Activated CD8-positive, alpha-beta memory T cell treated with anti-CD3 and anti-CD28 coated beads for 24 hours (primary cell): ENCODE results near the gene PDE4D.
"Not testable (repeated sequence)": the region's sequence is repeated elsewhere in the genome, so short reads cannot be mapped to it uniquely, and the experiment has no call there.

Source experiments
- DNase-seq: peaks from one replicate; pipeline ENCODE4 v3.0.0-alpha.2; 2020

The PDE4D gene

GRCh38 chr5:59088546-59088945 is 805.0 kb downstream of the PDE4D start:
- no peak for DNase-seq

DNA sequence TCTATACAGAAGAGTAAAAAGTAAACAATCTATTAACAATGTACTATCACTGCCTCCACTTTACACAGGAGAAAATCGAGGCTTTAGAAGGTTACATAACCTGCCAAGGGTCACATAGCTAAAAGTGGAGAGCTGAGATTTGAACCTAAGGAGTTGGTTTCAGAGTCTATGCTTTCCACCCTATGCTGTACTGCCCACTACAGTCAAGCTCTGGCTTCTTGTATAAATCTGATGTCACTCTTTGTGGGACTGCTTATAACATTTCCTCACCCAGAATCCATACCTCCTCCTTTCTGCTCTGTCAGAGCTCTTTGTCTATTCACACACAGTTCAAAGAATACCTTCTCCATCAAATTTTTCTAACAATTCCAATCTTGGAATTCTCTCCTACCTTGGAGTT is 807.5 kb downstream of the PDE4D start:
- no peak for DNase-seq

GRCh38 chr5:59081693-59082092 is 811.8 kb downstream of the PDE4D start:
- DNase-seq = no peak

DNA sequence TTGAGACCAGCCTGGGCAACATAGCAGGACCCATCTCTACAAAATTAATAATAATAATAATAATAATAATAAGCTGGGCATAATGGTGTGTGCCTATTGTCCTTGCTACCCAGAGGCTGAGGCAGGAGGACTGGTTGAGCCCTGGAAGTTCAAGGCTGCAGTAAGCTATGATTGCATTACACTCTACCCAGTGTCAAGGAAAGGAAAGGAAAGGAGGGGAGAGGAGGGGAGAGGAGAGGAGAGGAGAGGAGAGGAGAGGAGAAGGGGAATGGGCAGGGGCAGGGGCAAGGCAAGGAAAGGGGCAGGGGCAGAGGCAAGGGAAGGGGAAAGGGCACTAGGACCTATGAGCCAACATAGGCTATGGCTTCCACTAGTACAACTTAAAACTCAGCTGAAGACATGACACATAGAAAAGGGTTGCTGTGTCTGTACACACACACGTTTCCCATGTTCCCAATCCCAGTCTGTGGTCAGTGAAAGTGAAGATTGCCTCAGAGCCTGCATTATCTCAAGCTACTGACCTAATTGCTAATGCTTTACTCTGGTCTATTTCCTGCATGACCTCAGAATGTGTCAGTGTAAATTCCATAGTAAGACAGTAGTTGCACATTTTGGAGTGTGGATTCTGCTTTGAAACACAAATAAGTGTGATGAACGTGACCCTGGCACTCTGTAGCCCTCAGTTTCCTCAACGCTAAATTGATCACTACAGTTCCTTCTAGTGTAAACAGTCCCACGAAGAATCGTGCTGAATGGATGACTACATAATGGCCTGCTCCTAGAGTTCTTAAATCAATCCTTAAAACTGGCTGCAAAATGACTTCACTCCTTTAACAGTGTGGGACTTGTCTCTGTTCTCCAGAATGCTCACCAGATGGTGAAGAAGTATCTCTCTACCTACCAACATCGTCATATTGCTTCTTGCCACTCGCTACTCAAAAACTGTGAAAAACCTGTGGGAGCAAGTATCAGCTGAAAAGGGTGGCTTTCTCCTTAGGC is 813.6 kb downstream of the PDE4D start:
- DNase-seq = no peak

- DNase-seq = no peak
Measured at GRCh38 chr5:59071755-59072549, 821.6 kb downstream of the PDE4D start.

DNA sequence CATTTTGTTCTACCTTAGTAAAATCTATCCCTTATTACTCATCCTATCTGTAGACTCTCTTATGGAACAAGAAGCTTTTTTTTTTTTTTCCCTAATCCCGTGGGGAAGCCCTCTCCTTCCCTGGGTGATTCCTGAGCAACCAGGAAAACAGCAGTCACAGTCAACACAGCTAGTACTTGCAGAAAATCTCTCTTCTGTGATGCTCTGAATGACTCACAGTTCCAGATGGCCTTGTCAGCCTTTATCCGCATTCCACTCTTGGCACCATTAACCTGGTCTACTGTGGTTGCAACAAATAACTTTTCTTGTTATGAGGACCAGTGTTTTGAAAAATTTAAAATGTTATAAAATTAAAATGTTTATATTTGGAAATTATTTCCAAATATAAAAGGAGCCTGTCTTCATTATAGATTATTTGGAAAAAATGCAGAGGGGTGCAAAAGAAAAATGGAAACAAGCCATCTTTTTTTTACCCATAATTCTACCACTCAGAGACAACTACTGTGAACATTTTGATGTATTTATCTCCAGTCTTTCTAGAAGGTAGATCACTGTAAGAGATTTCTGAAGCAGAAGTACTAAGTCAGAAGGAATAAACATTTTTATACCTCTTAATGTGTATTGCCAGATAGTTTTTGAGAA is 824.0 kb downstream of the PDE4D start:
- no peak for DNase-seq

DNA sequence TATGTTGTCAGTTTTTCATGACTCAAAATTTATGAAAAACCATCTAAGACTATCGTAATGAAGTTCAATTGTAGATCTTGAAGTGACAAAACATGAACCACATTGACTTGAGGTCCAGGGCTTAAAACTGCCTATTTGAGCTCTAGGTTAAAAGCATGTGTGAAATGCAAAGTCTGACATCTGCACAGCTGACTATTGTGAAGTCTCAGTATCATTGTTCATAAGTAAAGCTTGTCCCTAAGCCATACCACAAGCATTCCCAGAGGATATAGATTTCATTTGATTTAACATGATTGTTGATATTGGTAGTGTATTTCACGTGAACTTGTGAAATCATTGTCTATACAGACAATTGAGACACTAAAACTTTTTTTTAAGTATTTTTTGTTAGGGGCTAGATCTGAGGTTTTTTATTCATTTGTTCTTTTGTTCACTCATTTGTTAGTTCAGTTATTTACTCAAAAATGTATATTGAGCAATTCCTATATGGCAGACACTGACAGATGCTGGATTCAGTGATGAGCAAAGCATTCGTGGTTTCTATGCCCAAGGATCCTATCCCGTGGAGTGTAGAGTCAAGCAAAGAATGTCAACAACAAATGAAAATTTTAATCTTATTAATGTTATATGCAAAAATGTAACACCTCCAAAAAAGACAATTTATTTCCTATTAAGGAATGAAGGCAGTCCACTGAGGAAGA is 825.4 kb downstream of the PDE4D start:
- no peak for DNase-seq

- no peak for DNase-seq
Measured at GRCh38 chr5:59066367-59067163, 827.0 kb downstream of the PDE4D start.

- DNase-seq = no peak
Measured at GRCh38 chr5:59065554-59065953, 828.0 kb downstream of the PDE4D start.

DNA sequence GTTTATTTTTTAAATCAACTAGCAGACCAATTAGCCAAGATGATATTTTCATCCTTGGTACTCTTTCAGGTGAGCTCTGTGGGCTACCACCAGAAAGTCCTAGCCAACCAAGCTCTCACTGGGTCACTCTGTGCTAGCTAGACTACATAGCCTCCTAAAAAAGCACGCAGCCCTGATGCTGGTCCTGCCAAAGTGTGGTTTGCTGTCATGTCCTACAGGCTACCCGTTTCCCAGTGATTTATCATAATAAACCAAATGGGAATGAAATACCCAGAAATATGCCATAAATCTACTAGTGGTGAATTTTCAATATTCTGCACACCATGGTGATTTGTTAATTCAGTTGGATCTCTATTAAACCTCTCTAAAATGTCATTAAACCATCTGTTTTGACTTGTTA is 829.2 kb downstream of the PDE4D start:
- DNase-seq = no peak

DNA sequence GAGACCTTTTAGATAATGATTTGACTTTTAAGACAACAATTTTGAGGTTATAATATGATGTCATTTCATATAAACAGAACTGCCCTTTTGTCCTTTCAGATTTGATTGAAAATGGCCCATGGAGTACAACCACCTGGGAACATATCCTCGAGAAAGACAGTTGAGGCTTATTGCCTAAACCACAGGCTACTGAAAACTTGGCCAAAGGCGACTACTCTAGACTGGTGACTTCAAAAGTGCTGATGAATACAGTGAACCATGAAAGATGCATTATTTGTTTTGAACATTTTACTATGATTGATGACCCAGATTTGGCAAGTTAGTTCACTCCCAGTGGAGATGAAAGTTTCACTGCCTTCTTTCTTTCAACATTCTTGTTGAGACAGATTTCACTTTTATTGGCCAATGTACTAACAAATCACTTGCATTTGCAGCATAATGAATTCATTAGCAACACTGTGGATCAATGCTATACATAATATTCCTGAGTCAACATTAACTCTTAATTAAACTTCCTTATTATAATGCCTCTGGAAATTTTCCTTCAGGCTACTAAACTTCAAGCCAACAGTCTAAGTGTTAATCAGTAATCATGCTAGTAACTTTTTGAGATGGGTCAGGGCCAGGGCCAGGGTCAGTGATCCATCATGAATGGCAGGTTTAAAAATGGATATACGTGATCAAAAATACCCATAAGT is 830.4 kb downstream of the PDE4D start:
- DNase-seq = no peak

DNA sequence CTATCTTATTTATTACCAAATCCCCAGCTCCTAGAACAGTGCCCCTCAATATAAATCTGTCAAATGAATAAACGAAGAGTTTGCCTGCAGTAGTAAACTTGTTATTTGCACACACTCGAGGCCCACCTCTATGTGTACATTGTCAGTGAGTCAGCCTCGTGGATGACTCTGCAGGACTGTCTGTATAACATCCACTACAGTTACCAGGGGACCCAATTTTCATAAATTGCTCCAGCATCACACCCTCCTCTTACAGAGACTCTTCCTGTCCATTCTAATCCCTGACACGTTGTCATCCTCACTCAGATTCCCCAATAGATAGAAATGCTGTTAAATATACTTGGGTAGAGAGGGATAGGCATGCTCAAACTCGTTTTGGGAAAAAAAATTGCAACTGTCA is 832.1 kb downstream of the PDE4D start:
- no peak for DNase-seq

DNA sequence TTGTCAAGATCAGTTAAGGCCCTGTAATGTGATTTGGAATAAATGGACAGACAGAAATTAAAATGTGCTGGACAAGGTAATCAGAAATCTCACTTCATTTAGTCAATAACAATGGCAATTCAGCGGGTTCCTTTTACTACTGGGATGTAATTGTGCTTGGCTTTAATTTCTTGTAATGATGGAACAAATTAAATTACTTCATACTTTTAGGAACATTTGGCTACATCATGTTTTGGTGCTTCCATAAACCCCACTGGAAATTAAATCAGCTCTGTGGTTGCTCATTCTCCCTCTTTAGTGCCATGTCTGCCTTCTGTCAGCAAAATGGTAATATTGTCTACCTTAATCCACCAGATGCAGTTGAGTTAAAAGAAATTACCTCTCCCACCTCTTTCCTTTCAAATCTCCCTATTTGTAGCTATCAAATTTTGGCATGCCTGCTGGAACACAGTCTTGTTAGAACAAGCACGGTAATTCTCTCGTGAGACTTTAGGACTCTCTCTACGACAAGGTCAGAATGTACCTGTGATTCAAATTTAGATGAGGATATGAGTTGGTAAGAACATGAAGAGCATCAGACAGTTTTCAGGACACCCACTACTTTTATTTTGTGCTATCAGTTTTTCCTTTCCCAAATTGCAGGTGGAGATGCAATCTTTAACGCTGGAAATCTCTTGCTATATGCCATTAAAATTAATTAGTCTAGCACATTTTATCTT is 834.4 kb downstream of the PDE4D start:
- no peak for DNase-seq

- DNase-seq = no peak
Measured at GRCh38 chr5:59058237-59058636, 835.3 kb downstream of the PDE4D start.

DNA sequence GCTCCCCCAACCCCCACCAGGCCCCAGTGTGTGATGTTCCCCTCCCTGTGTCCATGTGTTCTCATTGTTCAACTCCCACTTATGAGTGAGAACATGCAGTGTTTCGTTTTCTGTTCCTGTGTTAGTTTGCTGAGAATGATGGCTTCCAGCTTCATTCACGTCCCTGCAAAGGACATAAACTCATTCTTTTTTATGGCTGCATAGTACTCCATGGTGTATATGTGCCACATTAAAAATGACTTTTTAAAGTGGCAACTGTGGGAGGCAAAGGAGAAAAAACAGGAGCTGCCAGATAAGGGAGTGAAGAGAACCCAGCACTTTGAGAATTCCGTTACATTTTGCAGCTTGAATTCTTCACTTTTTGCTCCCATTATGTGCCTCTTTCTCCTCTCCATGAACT is 836.9 kb downstream of the PDE4D start:
- DNase-seq = not testable (repeated sequence)

- no peak for DNase-seq
Measured at GRCh38 chr5:59055745-59056448, 837.6 kb downstream of the PDE4D start.

DNA sequence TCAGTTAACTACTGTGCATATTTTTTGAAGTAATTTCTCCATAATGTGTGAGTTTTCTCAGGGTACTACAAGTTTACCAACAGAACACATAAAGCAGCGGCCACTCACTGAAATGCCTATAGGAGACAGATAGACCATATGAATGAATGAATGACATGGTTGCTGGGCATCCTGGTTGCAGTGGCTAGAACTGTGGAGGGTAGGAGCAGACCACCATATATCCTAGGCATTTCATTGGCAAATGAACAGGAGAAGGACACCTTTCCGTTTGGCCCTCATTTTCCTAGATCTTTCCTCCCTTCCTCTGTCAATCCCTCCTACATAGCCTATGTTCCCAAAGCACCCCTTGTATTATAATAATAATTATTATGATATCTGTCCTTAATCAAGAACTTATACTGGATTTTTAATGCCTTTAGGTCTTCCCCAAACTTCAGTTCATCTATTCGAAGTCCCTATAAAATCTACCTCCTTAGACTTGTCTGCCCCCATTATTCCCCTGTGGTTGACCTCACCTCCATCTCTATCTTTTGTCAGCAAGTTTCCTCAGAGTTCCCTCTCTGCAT is 838.5 kb downstream of the PDE4D start:
- DNase-seq = no peak

- DNase-seq = no peak
Measured at GRCh38 chr5:59051951-59052350, 841.6 kb downstream of the PDE4D start.

- DNase-seq = no peak
Measured at GRCh38 chr5:59049095-59049494, 844.4 kb downstream of the PDE4D start.
